HepG2 (cell line): ENCODE measurements around the gene MED13. TPM values are rescaled to one million over a fixed set of nuclear protein-coding genes. Genes with fewer than 3 reads are reported as not detected.

ENCODE experiments used
- ATAC-seq: fragments of 200-7000 bp; cut with Tn5 transposase; 3 replicates; pipeline ENCODE4 v1.9.1; 2020; ENCODE audit warnings: mild to moderate bottlenecking, moderate library complexity
- BruUV-seq: library from RNA; stranded (reverse); fragments of 400-500 nt; replicated peaks from 2 replicates; lab custom pipeline; 2021; lab: Mats Ljungman, UMichigan
- CTCF ChIA-PET: fragments of 300-600 bp; formaldehyde crosslinking; extraction: SDS; loops from one replicate; lab custom pipeline; 2021; ENCODE audit warnings: low total read pairs, inconsistent platforms, low intra/inter-chr PET ratio; lab: Yijun Ruan, JAX
- POLR2A ChIA-PET: fragments of 350-600 bp; sonication (Branson Sonifier 250); formaldehyde crosslinking; loops from one replicate; lab custom pipeline; 2020; ENCODE audit warnings: antibody characterized with exemption, inconsistent platforms; lab: Yijun Ruan, JAX
- DNase-seq: peaks from one replicate; pipeline ENCODE4 v3.0.0-alpha.2; 2015; ENCODE audit warnings: low spot score
- FAIRE-seq: peaks from 3 replicates; lab custom pipeline; 2011; peaks lifted over from hg19 to GRCh38; lab: Jason Lieb, UNC
- H2AFZ ChIP-seq: one replicate; pipeline ENCODE4 v1.6.1; 2011; ENCODE audit warnings: low read length, inconsistent platforms
- H3K27ac ChIP-seq: fragments of 300-600 bp; 3 replicates; pipeline ENCODE4 v1.8.0; 2011; ENCODE audit warnings: mixed run types, mild to moderate bottlenecking, mixed read lengths, low read length, inconsistent platforms; ENCODE audit not compliant: insufficient read depth; ENCODE audit errors: extremely low read length
- H3K27me3 ChIP-seq, 2 experiments: fragments of 200-600 bp in 1 of 2; 2 replicates in 1 of 2; 3 replicates in 1 of 2; pipeline versions ENCODE4 v1.6.0 to v1.8.0; 2011; ENCODE audit warnings: low read length in 2 of 2, mild to moderate bottlenecking in 2 of 2, moderate library complexity in 2 of 2, inconsistent platforms in 1 of 2; ENCODE audit not compliant: insufficient read depth in 2 of 2, control insufficient read depth in 1 of 2
- H3K36me3 ChIP-seq, 2 experiments: fragments of 200-600 bp in 1 of 2; replicated peaks in 1 of 2; 2 replicates in 1 of 2; 3 replicates in 1 of 2; pipeline versions ENCODE4 v1.5.1 to v1.8.0; 2011; ENCODE audit warnings: low read length in 2 of 2, inconsistent platforms in 1 of 2; ENCODE audit not compliant: insufficient read depth in 2 of 2, control insufficient read depth in 1 of 2
- H3K4me1 ChIP-seq: 2 replicates; pipeline ENCODE4 v1.5.1; 2012; ENCODE audit warnings: low read length, inconsistent platforms; ENCODE audit not compliant: insufficient read depth
- H3K4me2 ChIP-seq: 2 replicates; pipeline ENCODE4 v1.6.0; 2011; ENCODE audit warnings: low read depth, low read length, inconsistent platforms
- H3K4me3 ChIP-seq, 3 experiments: fragments of 200-600 bp in 1 of 3; sonication (generic), shearing (Covaris generic) in 1 of 3; replicated peaks in 1 of 3; 2 replicates each; pipeline ENCODE4 v1.5.1; 2011 to 2016; ENCODE audit warnings: low read length in 3 of 3, inconsistent platforms in 2 of 3, low read depth in 2 of 3, mild to moderate bottlenecking in 2 of 3, control low read depth in 1 of 3, mixed read lengths in 1 of 3; ENCODE audit not compliant: insufficient read depth in 1 of 3
- H3K79me2 ChIP-seq: one replicate; pipeline ENCODE4 v1.6.1; 2011; ENCODE audit warnings: low read length, inconsistent platforms; ENCODE audit not compliant: insufficient read depth
- H3K9ac ChIP-seq: 2 replicates; pipeline ENCODE4 v1.6.0; 2011; ENCODE audit warnings: mild to moderate bottlenecking, low read depth, low read length, inconsistent platforms; ENCODE audit not compliant: insufficient read depth
- H3K9me3 ChIP-seq: 2 replicates; pipeline ENCODE4 v1.5.1; 2012; ENCODE audit warnings: mild to moderate bottlenecking, low read length
- H4K20me1 ChIP-seq: 2 replicates; pipeline ENCODE4 v1.6.0; 2011; ENCODE audit warnings: inconsistent platforms, mild to moderate bottlenecking, low read length, moderate library complexity; ENCODE audit not compliant: insufficient read depth
- AHR ChIP-seq: IDR thresholded peaks from 2 replicates; pipeline ENCODE4 v1.6.1; 2018; ENCODE audit warnings: missing genetic modification reagents, missing compliant biosample characterization
- AKAP8 ChIP-seq: sonication (generic); formaldehyde crosslinking; IDR thresholded peaks from 2 replicates; pipeline ENCODE4 v1.5.1; 2020; ENCODE audit warnings: mild to moderate bottlenecking, missing genetic modification reagents
- ATF5 ChIP-seq: sonication (generic); formaldehyde crosslinking; IDR thresholded peaks from 2 replicates; pipeline ENCODE4 v1.4.0; 2020; ENCODE audit warnings: mild to moderate bottlenecking, low read depth, missing genetic modification reagents
- CBX1 ChIP-seq: IDR thresholded peaks from one replicate; pipeline ENCODE4 v1.6.1; 2016; ENCODE audit warnings: antibody characterized with exemption, low read depth
- CENPX ChIP-seq: sonication (generic); formaldehyde crosslinking; IDR thresholded peaks from 2 replicates; pipeline ENCODE4 v1.9.0; 2021; ENCODE audit warnings: mild to moderate bottlenecking, missing genetic modification reagents, moderate library complexity
- IRX3 ChIP-seq: sonication (generic); formaldehyde crosslinking; IDR thresholded peaks from 2 replicates; pipeline ENCODE4 v1.8.1; 2023; ENCODE audit warnings: mild to moderate bottlenecking, low read depth, missing genetic modification reagents, borderline replicate concordance
- MATR3 ChIP-seq: sonication (generic); formaldehyde crosslinking; IDR thresholded peaks from 2 replicates; pipeline ENCODE4 v1.4.0; 2020; ENCODE audit warnings: missing genetic modification reagents
- MTF2 ChIP-seq: sonication (generic); formaldehyde crosslinking; IDR thresholded peaks from 2 replicates; pipeline ENCODE4 v1.5.0; 2020; ENCODE audit warnings: missing genetic modification reagents, borderline replicate concordance
- NAIF1 ChIP-seq: sonication (generic); formaldehyde crosslinking; IDR thresholded peaks from 2 replicates; pipeline ENCODE4 v1.5.0; 2020; ENCODE audit warnings: mild to moderate bottlenecking, missing genetic modification reagents, borderline replicate concordance
- NFKBIZ ChIP-seq: IDR thresholded peaks from 2 replicates; pipeline ENCODE4 v1.6.1; 2018; ENCODE audit warnings: missing genetic modification reagents, missing compliant biosample characterization
- NPAS2 ChIP-seq: sonication (generic); formaldehyde crosslinking; IDR thresholded peaks from 2 replicates; pipeline ENCODE4 v1.8.0; 2022; ENCODE audit warnings: mild to moderate bottlenecking, missing genetic modification reagents, borderline replicate concordance
- SMYD3 ChIP-seq: sonication (generic); formaldehyde crosslinking; IDR thresholded peaks from 2 replicates; pipeline ENCODE4 v1.8.1; 2023; ENCODE audit warnings: mild to moderate bottlenecking, missing genetic modification reagents
- SP2 ChIP-seq: sonication (generic); formaldehyde crosslinking; IDR thresholded peaks from 2 replicates; pipeline ENCODE4 v1.5.1; 2020; ENCODE audit warnings: mild to moderate bottlenecking, missing genetic modification reagents
- YEATS2 ChIP-seq: sonication (generic); formaldehyde crosslinking; IDR thresholded peaks from 2 replicates; pipeline ENCODE4 v1.4.0; 2020; ENCODE audit warnings: missing genetic modification reagents, borderline replicate concordance
- ZBTB1 ChIP-seq: sonication (generic); formaldehyde crosslinking; IDR thresholded peaks from 2 replicates; pipeline ENCODE4 v1.4.0; 2020; ENCODE audit warnings: missing genetic modification reagents, borderline replicate concordance
- ZNF138 ChIP-seq: sonication (generic); formaldehyde crosslinking; IDR thresholded peaks from 2 replicates; pipeline ENCODE4 v1.5.0; 2020; ENCODE audit warnings: mild to moderate bottlenecking, low read depth, missing genetic modification reagents
- ZNF331 ChIP-seq: sonication (generic); formaldehyde crosslinking; IDR thresholded peaks from 2 replicates; pipeline ENCODE4 v1.4.0; 2020; ENCODE audit warnings: missing genetic modification reagents
- ZNF337 ChIP-seq: sonication (generic); formaldehyde crosslinking; IDR thresholded peaks from 2 replicates; pipeline ENCODE4 v1.5.1; 2020; ENCODE audit warnings: missing genetic modification reagents, low read depth, mild to moderate bottlenecking, borderline replicate concordance
- ZNF354B ChIP-seq: sonication (generic); formaldehyde crosslinking; IDR thresholded peaks from 2 replicates; pipeline ENCODE4 v1.8.0; 2022; ENCODE audit warnings: mild to moderate bottlenecking, missing genetic modification reagents
- ZNF558 ChIP-seq: sonication (generic); formaldehyde crosslinking; IDR thresholded peaks from 2 replicates; pipeline ENCODE4 v1.9.0; 2022; ENCODE audit warnings: mild to moderate bottlenecking, missing genetic modification reagents, borderline replicate concordance
- ZNF598 ChIP-seq: sonication (generic); formaldehyde crosslinking; IDR thresholded peaks from 2 replicates; pipeline ENCODE4 v1.5.1; 2020; ENCODE audit warnings: mild to moderate bottlenecking, missing genetic modification reagents, borderline replicate concordance
- ZNF639 ChIP-seq: conservative IDR thresholded peaks from 2 replicates; pipeline ENCODE4 v1.6.1; 2018; ENCODE audit warnings: missing genetic modification reagents
- ZSCAN20 ChIP-seq: sonication (generic); formaldehyde crosslinking; IDR thresholded peaks from 2 replicates; pipeline ENCODE4 v1.4.0; 2020; ENCODE audit warnings: missing genetic modification reagents, mild to moderate bottlenecking, borderline replicate concordance
- WGBS: methylation state at CpG from one replicate; pipeline ENCODE4 v1.1.6; 2017; ENCODE audit warnings: low lambda C conversion rate; 5-methylcytosine and 5-hydroxymethylcytosine counted together
- in situ Hi-C: cut with HindIII; loops from 2 replicates; pipeline ENCODE4 v1.10.0; 2017; ENCODE audit warnings: low pct_unique_long_range_greater_than_20kb; ENCODE audit not compliant: extremely low pct_ligation_motif_present
- intact Hi-C: fragments of 100-400 bp; cut with micrococcal nuclease; formaldehyde crosslinking; loops from one replicate; pipeline ENCODE4 v1.10.0; 2022; ENCODE audit not compliant: unreplicated experiment
- polyA plus RNA-seq, 8 experiments: library from polyadenylated mRNA; depleted of rRNA in 3 of 8; stranded (reverse) in 7 of 8; unstranded in 1 of 8; fragments of >200 nt; fragmentation: Illumina TruSeq in 4 of 8; extraction: Trizol in 4 of 8; gene quantifications; 2 replicates each; pipeline versions ENCODE4 v1.2.1 to v1.2.3, GENCODE V29; 2011 to 2016; ENCODE audit warnings: low read depth in 4 of 8, missing spikeins in 1 of 8, mixed read lengths in 1 of 8; ENCODE audit not compliant: insufficient read depth in 1 of 8
- total RNA-seq, 5 experiments: library from RNA; depleted of rRNA; stranded (reverse); fragments of >200 nt; fragmentation: Illumina TruSeq; extraction: Trizol; gene quantifications; 2 replicates each; pipeline ENCODE4 v1.2.3, GENCODE V29; 2016; ENCODE audit warnings: low read depth in 1 of 5

MED13 gene
- total and polyA plus RNA-seq, 2 of the 13 experiments (the other 11 are each of a cell fraction or from before 2014, with no cell fraction given): 27.4 to 69.1 TPM

GRCh38 chr17:62065611-62066468 lies 762 bp upstream of the MED13 start:
- BruUV-seq: TSS peak; percentile 58
- peaks cover 48% of the 10 kb centered on the region for H3K4me1 ChIP-seq
- TF ChIP-seq CBX1: peak; percentile 62
- TF ChIP-seq MATR3 (CRISPR knock-in tag): no peak
- peak; percentile 85 for TF ChIP-seq NFKBIZ
- 0 out of 2 replicates have a peak, but pooled peaks have one; percentile 17 for TF ChIP-seq ZNF331
- no peak; the same call in 1 of the 2 replicates for TF ChIP-seq AKAP8
- TF ChIP-seq MTF2 (CRISPR knock-in tag): peak; percentile 47; the same call in 1 of the 2 replicates
- TF ChIP-seq SP2 (CRISPR knock-in tag): no peak
- no peak; the same call in 1 of the 2 replicates for TF ChIP-seq ZNF639 (CRISPR knock-in tag)
- no peak for TF ChIP-seq ATF5
- no peak for TF ChIP-seq ZNF337 (CRISPR knock-in tag)
- peak; percentile 78; the same call in 1 of the 2 replicates for TF ChIP-seq IRX3 (CRISPR knock-in tag)
- TF ChIP-seq ZBTB1 (CRISPR knock-in tag): no peak
- peak; percentile 30; the same call in 1 of the 2 replicates for TF ChIP-seq YEATS2 (CRISPR knock-in tag)
- no peak; the same call in 1 of the 2 replicates for TF ChIP-seq ZNF598 (CRISPR knock-in tag)
- no peak for TF ChIP-seq NAIF1 (CRISPR knock-in tag)
- TF ChIP-seq NPAS2 (CRISPR knock-in tag): no peak
- no peak for TF ChIP-seq ZSCAN20 (CRISPR knock-in tag)
- no peak for TF ChIP-seq ZNF558 (CRISPR knock-in tag)
- TF ChIP-seq AHR (CRISPR knock-in tag): peak; percentile 97; the same call in 1 of the 2 replicates
- TF ChIP-seq CENPX (CRISPR knock-in tag): no peak
- TF ChIP-seq SMYD3 (CRISPR knock-in tag): no peak
- no peak; the same call in none of the 2 replicates for TF ChIP-seq ZNF138
- TF ChIP-seq ZNF354B (CRISPR knock-in tag): no peak

More at GRCh38 chr17:62065611-62066468, 762 bp upstream of the MED13 start:
- peak overlapping the region; percentile 80 for H2AFZ ChIP-seq
- peak overlapping the region; percentile 62 to 100 (median 99) for H3K4me3 ChIP-seq
- peak; percentile 94 for ATAC-seq
- CTCF ChIA-PET: interaction anchor here (3.2 kb wide), 1 partner anchor 43 kb away, joined by 37 read pairs; no protein-coding TSS in a partner anchor
- peaks cover 46% of the 10 kb centered on the region for H3K79me2 ChIP-seq
- peak overlapping the region; percentile 100 for H3K9ac ChIP-seq
- FAIRE-seq: peak; percentile 69
- H3K36me3 ChIP-seq: peaks cover 1 to 6% of the 10 kb centered on the region in 2 experiments; a peak in 3 of 5 replicates
- under 1% methylated on average over 50 of the region's 51 CpGs for WGBS
- DNase-seq: peak; percentile 97
- POLR2A ChIA-PET: interaction anchor here (0.7 to 2.5 kb wide), 24 partner anchors 10 to 202 kb away, joined by 3 to 35 read pairs (median 4); partner anchors contain the start of gene BRIP1
- H3K9me3 ChIP-seq: no peaks in the 10 kb centered on the region
- intact Hi-C loops (loop anchor here (1.0 kb wide), 1 partner anchor 43 kb away; no protein-coding TSS in a partner anchor), in situ Hi-C loops (no loop called here)
- H3K4me2 ChIP-seq: peak overlapping the region; percentile 81
- peak overlapping the region; percentile 99 for H3K27ac ChIP-seq
- peaks cover 38% of the 10 kb centered on the region for H4K20me1 ChIP-seq
- H3K27me3 ChIP-seq: no peaks in the 10 kb centered on the region; a peak in 1 of 5 replicates
